ENCODE measurements around the gene ANKRD39. TPM values are rescaled to one million over a fixed set of nuclear protein-coding genes. Genes with fewer than 3 reads are reported as not detected.

The ANKRD39 gene
- total and polyA plus RNA-seq, 9 of the 15 experiments (the other 6 are each of a cell fraction or from before 2014, with no cell fraction given) = 8.2 to 33.1 (median 23.8) TPM

- TF ChIP-seq MLX (CRISPR knock-in tag; conservative IDR thresholded peaks at IDR 0.05) (no peak), ZSCAN29 (IDR thresholded peaks at IDR 0.05) (no peak), C11orf30 (IDR thresholded peaks at IDR 0.05; ENCODE audit: low read depth) (no peak), ZNF184 (CRISPR knock-in tag; IDR thresholded peaks at IDR 0.05) (no peak), KLF1 (tag; IDR thresholded peaks at IDR 0.05) (no peak), FOXA3 (CRISPR knock-in tag; conservative IDR thresholded peaks at IDR 0.05 in 1 of 2, IDR thresholded peaks at IDR 0.05 in 1 of 2) (no peak), CXXC5 (CRISPR knock-in tag; IDR thresholded peaks at IDR 0.05) (peak; percentile 85), ZFP91 (CRISPR knock-in tag; IDR thresholded peaks at IDR 0.05) (no peak), PATZ1 (CRISPR knock-in tag; IDR thresholded peaks at IDR 0.05; ENCODE audit: borderline replicate concordance) (no peak), COPS2 (conservative IDR thresholded peaks at IDR 0.05) (no peak), ZBED1 (IDR thresholded peaks at IDR 0.05) (no peak), TCF15 (CRISPR knock-in tag; IDR thresholded peaks at IDR 0.05) (no peak), MTA2 (IDR thresholded peaks at IDR 0.05; ENCODE audit: low read depth) (peak; percentile 58; the same call in 1 of the 2 replicates), RAD21 (CRISPR knock-in tag; conservative IDR thresholded peaks at IDR 0.05 in 1 of 2, IDR thresholded peaks at IDR 0.05 in 1 of 2) (no peak), POLR2H (tag; IDR thresholded peaks at IDR 0.05; ENCODE audit: low read depth) (no peak), TFAP4 (CRISPR knock-in tag; IDR thresholded peaks at IDR 0.05; ENCODE audit: borderline replicate concordance) (peak; percentile 70; the same call in 1 of the 2 replicates), NCOA4 (IDR thresholded peaks at IDR 0.05; ENCODE audit: partially characterized antibody) (no peak)
- TF ChIP-seq, protein P1, sequence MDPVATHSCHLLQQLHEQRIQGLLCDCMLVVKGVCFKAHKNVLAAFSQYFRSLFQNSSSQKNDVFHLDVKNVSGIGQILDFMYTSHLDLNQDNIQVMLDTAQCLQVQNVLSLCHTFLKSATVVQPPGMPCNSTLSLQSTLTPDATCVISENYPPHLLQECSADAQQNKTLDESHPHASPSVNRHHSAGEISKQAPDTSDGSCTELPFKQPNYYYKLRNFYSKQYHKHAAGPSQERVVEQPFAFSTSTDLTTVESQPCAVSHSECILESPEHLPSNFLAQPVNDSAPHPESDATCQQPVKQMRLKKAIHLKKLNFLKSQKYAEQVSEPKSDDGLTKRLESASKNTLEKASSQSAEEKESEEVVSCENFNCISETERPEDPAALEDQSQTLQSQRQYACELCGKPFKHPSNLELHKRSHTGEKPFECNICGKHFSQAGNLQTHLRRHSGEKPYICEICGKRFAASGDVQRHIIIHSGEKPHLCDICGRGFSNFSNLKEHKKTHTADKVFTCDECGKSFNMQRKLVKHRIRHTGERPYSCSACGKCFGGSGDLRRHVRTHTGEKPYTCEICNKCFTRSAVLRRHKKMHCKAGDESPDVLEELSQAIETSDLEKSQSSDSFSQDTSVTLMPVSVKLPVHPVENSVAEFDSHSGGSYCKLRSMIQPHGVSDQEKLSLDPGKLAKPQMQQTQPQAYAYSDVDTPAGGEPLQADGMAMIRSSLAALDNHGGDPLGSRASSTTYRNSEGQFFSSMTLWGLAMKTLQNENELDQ (CRISPR knock-in tag; IDR thresholded peaks at IDR 0.05; ENCODE audit: borderline replicate concordance) = no peak
These were observed 47.6 kb downstream of the ANKRD39 start (continued) for GRCh38 chr2:96809951-96810782.

All from K562 (cell line).